Ammon's horn (tissue), 1 donor: ENCODE measurements around the gene HORMAD2.
A peak's percentile ranks its signal among the peaks of the same experiment; 100 is the strongest.
"Not testable (repeated sequence)": the region's sequence is repeated elsewhere in the genome, so short reads cannot be mapped to it uniquely, and the experiment has no call there.

ENCODE experiments used
- DNase-seq: peaks from one replicate; pipeline ENCODE4 v3.0.0-alpha.2; 2016; ENCODE audit warnings: low spot score

Gene HORMAD2

DNA sequence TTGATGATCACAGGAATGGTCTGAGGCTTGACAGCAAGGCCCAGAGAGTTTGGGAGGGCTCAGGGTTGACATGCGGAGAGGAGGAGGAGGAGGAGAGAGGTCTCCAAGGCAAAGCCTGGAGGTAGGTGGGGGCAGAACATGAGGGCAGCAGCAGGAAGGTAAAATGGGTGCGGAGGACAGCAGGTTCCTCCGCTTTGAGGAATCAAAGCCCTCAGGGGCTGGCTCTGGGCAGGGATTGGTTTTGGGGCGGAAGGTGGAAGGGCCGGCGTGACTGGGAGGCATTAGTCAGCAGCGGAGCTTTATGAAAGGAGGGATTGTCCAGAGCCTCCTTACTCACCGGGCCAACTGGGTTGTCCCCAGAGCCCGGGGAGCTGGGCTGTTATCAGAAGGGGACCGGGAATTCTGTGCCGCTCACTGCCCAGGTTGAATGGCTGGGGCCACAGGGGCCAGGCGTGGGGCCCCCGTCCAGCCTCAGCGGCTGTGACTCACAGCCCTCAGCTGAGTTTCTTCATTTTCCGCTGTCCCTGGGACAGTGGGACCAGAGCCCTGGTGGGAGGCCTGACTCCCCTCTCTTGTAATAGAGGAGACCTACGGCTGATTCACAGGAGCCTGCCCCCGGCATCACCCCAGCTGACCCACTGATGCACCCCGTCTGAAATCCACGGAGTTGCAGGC is 130.1 kb downstream of the HORMAD2 start:
- DNase-seq: peak; percentile 54

DNA sequence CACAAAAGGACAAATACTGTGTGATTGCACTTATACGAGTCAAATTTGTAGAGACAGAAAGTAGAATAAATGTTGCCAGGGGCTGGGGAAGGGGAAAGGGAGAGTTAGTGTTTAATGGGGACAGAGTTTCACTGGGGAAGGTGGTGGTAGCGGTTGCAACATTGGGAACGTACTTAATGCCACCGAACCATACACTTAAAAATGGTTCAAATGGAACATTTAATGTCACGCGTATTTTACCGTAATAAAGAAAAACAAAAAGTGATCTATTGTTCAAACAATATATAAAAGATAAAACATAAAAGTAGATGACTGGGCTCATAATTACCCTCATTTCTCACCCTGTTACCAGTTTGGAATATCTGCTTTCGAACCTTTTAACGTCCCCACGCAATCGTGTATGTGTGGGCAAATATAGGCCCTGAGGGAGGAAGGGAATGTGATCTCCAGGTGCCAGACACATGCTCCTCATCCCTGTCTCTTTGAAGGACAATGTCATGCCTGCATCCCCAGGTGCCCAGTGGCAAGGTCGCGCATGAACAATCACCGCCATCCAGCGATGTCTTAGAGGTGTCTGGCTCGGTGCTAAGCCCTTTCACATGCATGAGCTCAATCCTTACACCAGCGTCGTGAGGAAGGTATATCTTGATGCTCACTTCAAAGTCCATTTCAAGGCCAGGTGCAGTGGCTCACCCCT is 131.0 kb downstream of the HORMAD2 start:
- DNase-seq: no peak

DNA sequence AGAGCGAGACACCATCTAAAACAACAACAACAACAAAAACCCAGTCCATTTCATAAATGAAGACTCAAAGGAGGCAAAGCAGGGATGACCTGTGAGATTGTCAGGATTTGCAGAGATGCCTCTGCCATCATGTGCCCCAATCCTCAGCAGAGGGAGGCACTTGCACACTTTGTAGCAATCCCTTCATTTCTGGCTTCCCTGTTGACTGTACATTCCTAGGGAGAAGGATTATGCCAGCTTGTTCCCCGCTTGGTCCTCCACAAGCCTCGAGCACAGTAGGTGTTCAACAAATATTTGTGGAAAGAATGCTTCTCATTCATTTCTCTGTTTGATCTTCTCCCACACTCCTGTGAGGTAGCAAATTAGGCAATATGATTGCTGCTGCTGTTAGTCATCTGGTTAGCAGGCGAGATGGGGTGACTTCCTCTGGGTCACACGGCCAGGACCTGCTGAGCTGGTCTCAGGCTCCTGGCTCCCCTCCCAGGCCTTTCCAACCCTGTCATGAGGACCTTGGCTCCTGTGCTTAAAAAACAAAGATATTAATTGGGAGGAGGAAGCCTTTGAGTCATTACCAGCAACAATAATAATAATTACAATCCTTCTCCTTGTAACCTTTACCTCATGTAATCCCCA is 132.2 kb downstream of the HORMAD2 start:
- no peak for DNase-seq

DNA sequence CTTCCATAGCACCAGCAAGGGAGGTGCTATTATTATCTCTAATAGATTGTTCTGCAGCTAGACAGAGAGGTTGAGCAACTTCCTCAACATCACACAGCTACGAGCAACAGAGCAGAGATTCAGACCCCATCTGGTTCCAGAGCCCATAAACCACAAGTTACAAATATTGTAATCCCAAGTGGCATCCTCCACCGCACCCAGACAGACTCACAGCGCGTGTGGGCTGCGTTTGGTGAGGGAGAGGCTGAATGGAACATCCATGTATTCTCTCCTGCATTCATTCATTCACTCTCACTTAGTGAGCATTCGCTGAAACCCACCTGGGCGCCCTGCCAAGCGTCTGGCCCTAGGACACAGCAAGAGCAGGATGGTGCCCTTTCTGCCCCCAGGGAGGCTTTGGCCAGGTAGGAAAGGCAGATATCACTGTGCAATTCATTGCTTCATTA is 132.8 kb downstream of the HORMAD2 start:
- no peak for DNase-seq

DNA sequence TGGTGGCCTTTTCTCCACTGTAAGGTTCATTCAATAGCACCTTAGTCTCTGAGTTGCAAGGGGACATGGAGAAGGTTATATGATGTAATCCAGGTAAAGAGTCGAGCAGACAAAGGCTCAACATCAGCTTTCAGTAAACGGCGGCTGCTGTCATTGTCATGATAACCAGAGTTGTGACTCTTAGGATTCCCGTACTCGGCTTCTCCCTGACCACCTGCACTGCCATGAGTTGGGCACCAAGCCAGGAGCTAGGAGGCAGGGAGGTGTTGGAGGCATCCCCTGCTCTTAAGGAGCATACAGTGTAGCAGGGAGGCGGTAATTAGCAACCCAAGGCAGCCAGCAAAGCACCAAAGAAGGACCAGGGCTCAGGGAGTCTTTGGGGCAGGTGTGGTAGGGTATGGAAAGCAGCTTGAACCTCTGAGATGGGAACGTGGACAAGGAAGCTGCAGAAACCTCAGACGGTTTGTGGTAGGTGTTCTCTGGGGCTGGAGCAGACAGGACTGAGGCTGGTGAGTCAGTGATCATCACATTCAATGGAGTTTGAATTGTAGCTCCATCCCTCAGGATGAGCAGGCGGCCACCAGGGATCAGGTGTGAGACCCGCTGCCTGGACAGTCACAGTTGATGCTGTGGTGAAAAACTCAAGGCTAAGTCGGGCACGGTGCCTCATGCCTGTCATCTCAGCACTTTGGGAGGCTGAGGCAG is 134.6 kb downstream of the HORMAD2 start:
- no peak for DNase-seq

DNA sequence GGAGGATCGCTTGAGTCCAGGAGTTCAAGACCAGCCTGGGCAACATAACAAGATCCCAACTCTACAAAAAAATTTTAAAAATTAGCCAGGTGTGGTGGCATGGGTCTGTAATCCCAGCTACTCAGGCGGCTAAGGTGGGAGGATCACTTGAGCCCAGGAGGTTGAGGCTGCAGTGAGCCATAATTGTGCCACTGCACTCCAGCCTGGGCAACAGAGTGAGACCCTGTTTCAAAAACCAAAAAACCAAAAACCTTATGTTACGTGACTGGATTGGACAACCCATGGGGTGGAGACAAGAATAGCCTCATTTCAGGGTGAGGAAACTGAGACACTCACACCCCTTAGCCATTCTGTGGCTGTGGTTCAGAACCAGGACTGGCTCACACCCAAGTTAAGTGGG is 136.0 kb downstream of the HORMAD2 start:
- DNase-seq: not testable (repeated sequence)

DNA sequence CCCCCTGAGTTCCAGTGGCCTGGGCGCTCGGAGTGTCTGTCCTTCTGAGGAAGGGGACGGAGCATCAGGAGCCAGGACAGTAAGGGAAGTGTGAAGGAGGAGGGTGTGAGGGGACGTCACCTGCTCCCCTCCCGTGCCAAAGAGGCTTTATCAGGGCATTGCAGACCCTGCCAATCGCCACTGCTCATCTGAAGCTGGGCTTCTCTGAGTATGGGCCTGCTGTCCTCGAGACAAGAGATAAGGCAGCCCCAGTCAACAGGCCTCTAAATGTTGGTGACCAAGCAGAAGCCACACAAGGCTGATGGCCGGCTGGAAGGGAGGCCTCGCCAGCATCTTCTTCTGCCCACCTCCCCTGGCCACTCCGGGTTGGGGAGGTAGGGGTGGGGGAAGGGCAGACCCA is 136.4 kb downstream of the HORMAD2 start:
- DNase-seq: no peak

DNA sequence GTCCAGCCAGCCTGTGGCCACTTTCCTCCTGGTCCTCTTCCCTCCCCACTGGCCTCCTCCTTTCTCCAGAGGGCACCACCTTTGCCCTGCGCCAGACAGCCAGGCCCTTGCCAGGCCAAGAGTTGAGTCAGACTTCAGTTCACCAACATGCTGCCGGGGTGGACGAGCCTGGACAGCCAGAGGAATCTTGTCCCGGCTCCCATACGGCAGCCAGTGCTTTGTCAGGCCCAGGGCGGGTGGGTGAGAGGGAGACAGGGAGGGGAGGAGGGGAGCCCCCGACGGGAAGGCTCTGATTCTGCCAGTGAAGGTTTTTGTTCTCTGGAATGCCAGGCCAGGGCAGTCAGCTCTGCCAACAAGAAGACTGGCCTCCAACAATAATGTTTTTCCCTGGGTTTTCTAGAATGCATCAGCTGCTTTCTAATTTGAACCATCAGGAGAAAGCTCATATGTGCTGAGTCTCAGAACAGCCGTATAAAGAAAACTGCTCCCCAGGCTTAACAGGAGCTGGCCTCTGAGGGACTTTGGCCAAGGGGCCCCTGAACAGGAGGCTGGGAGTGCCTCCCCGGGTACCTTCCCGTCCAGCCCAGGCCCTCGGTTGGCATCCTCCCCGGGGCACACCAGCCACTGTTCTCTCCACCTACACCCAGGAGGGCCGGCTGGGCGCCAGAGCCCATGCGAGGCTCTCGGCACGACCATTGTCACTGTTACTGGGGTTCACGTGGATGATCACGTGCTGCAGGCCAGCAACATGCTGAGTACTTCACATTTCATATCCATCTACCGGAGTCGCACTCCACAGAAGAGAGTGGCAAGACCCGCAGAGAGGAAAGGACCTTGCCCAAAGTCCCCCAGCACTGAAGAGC is 137.7 kb downstream of the HORMAD2 start:
- DNase-seq: peak; percentile 40

DNA sequence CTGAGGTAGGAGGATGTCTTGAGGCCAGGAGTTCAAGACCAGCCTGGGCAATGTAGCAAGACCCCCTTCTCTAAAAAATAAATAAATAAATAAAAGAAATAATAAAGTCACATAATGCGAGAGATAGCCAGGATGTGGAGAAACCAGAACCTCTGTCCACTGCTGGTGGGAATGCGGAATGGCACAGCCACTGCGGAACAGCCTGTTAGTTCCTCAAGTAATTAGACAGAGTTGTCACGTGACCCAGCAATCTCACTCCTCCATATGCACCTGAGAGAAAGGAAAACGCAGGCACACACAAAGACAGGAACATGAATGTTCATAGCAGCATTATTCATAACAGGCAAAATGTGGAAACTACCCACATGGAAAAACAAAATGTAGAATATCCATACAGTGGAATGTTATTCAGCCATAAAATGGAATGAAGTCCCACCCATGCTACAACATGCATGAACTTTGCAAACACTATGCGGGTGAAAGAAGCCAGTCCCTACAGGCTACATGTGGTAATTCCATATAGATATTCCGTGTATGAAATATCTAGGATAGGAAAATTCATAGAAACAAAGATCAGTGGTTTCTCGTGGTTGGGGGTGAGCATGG is 138.9 kb downstream of the HORMAD2 start:
- DNase-seq: no peak

DNA sequence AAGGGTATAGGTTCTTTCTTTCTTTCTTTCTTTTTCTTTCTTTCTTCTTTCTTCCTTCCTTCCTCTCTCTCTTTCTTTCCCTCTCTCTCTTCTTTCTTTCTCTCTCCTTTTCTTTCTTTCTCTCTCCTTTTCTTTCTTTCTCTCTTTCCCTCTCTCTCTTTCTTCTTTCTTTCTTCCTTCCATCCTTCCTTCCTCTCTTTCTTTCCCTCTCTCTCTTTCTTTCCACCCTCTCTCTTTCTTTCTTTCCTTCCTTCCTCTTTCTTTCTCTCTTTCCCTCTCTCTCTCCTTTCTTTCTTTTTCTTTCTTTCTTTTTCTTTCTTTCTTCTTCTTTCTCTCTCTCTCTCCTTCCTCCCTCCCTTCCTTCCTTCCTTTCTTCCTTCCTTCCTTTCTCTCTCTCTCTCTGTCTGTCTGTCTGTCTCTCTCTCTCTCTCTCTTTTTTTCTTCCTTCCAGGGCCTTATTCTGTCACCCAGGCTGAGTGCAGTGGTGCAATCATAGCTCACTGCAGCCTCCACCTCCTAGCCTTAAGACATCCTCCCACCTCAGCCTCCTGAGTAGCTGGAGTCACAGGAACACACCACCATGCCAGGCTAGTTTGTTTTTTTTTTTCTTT is 139.5 kb downstream of the HORMAD2 start:
- DNase-seq: no peak

DNA sequence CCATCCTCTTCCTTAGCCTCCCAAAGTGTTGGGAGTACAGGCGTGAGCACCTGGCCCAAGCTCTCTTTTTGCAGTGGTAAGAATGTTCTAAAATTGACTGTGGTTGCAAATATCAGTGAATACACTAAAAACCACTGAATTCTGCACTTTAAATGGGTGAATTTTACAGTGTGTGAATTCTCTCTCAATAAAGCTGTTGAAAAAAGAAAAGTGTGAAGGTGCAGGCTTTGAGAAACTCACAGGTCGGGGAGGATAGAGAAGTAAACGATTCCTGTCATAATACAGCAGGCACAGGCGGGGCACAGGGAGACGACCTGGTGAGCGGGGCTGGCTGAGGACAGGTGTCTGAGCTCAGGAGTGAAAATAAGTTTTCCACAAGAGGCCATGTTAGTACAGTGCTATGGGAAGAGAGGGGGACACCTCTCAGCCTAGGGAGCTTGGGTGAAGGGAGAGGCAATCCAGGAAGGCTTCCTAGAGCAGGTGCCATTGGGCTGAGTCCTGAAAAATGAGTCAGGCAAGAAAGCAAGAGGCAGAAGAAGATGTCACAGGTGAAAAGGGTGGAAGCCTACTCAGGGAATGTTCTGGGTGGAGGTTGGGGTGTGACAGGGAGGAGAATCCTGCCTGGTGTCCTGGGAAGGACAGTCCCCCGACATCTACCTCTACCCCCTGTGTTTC is 140.2 kb downstream of the HORMAD2 start:
- no peak for DNase-seq

DNA sequence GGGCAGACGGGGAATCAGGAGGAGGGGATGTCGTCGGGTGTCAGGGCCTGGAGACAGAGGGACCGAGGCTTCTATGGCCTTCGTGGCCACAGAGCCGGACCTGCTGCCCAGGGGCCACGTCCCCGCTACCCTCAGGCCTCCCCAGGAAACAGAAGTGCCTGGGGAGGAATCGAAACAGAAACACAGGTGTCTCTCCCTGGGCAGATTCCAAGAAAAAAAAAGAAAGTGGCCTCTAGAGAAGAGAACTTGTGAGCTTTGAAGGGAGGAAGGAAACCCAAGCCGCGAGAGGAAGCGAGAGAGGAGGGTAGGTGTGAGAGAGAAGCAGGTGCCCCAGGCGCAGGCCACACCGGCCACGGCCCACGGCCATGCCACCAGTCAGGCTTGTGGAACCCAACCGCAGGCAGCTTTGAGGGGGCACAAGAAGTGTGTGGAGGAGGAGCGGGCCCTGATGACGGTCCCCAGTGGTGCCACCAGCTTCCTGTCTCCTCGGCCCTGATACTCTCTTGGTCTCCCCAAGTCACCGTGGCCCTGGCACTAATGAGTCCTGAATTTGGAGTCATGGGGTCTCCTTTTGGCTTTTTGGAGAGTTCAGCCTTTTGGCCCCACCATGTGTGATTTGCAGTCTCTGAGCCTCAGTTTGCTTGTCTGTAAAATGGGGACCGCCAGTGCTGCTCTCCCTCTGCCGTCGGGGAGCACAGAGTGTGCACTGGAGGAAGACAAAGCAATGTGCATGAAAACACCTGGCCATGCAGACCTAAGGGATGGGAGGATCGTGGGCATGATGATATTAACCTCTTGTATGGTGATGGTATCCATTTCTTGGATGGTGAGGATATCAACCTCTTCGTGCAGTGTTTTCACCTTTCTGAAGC is 141.1 kb downstream of the HORMAD2 start:
- DNase-seq: no peak

DNA sequence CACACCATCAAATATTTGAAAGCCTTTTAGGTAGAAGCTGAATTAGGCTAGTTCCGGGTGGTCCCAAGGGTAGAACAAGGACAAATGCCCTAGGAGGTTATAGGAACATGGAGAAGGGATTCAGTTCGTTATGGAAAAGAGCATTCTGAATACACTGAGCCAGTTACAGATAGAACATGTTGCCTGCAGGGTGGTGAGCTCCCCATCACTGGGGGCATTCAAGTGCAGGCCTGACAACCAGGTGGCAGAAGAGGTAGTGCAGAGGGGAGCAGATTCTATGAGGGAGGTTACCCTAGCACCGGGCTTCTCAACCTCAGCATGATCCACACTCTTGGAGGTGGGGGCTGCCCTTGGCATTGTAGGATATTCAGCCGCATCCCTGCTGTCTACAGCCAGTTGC is 142.1 kb downstream of the HORMAD2 start:
- DNase-seq: no peak

DNA sequence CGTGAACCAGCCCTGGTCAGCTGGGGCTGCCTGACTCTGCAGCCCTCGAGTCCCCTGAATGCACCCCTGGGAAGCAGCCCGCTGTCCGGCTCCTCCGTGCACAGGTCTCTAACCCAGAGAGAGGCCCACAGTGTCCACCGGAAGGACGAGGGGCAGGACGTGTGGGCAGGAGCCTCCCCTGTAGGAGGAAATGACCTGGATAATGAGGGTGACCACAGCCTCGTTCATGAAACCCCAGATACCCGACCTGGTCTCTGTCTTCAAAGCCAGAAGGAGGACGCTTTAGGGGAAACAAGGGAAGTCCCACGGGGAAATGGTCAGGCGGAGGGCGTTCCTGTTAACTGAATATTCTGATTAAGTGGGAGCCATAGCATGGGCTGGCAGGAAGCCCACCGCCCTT is 143.0 kb downstream of the HORMAD2 start:
- DNase-seq: no peak

DNA sequence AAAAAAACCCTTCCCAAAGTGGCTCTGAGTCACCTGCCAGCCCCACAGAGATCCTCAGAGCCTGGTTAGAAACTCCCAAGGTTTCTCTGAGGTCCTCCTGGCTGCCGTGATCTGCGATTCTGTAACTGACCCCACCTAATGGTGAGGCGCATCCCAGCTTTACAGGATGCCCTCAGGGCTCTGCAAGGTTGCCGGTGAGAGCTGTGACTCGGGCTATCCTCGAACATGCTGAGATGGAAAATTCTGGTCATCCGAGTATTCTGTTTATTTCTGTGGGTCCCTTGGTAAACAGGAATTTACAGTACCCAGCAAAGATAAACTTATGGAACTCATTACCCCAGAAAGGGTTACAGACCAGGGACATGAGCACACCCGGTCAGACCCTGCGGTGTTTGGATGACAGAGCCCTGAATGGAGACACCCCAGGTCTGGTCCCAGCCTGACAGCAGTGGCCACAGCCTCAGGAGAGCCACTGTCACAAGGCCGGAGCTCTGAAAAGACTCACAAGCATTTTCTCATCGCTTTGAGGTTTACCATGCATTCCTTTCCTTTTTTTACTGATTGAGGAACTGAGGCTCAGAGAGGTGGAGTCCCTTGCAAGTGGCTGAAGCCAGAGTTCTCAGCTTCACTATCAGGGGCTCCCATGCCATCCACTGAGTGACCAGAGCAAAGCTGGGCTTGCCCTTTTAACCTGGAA is 144.0 kb downstream of the HORMAD2 start:
- no peak for DNase-seq

DNA sequence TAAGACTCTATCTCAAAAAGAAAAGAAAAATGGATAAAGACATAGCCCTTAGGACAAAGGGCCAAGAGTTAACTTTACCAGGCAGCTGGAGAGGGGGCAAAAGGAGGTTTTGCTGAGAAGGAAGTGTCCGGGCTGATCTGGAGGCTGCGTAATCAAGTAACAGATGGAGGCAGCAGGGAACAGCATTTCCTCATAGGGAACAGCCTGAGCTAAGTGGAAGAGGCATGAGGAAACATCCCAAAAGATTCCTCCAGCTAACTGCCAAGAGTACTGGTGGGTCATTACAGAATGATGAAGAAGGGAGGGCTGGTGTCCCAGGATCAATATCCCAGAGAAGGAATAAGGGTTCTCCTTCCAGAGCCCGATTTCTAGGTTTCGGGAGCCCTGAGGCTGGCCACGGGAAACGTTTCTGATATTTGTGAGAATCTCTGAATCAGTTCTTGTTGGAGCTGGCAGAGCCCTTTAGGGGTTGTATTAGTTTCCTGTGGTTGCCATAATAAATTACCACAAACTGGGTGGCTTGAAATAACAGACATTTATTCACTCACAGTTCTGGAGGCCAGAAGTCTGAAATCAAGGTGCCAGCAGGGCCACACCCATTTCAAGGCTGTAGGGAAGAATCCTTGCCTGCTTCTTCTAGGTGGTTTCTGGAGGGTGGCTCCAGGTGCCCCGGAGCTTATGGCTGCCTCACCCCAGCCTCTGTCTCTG is 145.1 kb downstream of the HORMAD2 start:
- DNase-seq: no peak

DNA sequence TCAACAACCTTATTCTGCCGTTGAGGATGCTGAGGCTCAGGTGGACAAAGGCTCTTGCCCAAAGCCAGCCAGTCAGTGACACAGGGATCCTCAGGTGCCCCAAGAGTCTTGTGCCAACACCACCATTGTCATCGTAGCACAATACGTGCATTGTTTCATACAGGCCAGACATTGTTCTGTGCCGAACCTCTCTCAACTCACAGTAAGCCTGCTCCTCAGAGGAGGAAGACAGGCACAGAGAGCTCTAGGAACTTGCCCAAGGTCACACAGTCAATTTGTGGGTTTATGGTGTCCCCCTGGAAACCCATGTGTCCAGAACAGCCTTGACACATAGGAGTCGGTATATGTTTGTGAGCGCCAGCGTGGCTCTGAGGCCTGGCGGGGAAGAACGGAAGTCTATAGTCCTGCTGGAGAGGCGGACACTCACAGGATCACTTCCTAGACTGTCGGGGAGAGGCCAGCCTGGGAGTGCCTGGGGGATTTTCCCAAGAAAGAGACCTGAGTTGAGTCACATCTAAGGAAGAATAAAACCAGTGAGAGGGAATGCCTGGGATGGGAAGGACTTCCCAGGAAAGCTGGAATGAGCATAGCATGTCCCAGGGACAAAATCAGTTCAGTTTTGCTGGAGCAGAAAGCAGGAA is 146.0 kb downstream of the HORMAD2 start:
- no peak for DNase-seq
